ENCODE results near the gene WBP4. TPM values are rescaled to one million over a fixed set of nuclear protein-coding genes. Genes with fewer than 3 reads are reported as not detected.

WBP4 gene
- total and polyA plus RNA-seq, 9 of the 15 experiments (the other 6 are each of a cell fraction or from before 2014, with no cell fraction given), result 5.5 to 12.2 (median 7.9) TPM

DNA sequence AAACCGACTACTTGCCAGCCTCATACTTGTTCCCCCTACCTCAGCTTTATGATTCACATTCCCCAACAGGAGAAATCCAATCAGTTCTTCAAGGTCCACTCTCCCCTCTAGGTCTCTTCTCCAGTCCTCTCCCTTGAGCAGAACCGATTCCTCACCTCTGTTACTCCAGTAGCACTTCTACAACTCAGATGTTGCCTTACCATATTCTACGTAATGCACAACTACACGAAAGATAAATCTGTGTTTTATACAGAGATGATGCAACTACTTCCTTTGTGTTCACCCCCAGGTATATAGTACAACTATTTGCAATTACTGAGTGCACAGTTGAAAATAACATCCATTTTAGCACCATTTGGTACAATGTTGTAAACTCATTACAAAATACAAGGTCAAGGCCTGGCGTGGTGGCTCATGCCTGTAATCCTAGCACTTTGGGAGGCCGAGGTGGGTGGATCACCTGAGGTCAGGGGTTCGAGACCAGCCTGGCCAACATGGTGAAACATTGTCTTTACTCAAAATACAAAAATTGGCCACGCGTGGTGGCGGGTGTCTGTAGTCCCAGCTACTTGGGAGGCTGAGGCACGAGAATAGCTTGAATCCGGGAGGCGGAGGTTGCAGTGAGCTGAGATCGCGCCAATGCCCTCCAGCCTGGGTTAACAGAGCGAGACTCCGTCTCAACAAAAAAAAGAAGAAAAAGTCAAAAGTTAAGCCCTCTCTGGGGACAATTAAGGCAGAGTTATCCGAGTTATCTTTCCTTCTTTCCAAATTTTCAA, 2.8 kb upstream of the WBP4 start (continued):
- no peak for TF ChIP-seq DACH1 (IDR thresholded peaks at IDR 0.05; ENCODE audit: partially characterized antibody)
- TF ChIP-seq, protein P1, sequence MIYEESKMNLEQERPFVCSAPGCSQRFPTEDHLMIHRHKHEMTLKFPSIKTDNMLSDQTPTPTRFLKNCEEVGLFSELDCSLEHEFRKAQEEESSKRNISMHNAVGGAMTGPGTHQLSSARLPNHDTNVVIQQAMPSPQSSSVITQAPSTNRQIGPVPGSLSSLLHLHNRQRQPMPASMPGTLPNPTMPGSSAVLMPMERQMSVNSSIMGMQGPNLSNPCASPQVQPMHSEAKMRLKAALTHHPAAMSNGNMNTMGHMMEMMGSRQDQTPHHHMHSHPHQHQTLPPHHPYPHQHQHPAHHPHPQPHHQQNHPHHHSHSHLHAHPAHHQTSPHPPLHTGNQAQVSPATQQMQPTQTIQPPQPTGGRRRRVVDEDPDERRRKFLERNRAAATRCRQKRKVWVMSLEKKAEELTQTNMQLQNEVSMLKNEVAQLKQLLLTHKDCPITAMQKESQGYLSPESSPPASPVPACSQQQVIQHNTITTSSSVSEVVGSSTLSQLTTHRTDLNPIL (CRISPR knock-in tag; IDR thresholded peaks at IDR 0.05), result no peak
- TF ChIP-seq IFI16 (CRISPR knock-in tag; IDR thresholded peaks at IDR 0.05), result no peak
- TF ChIP-seq LARP7 (IDR thresholded peaks at IDR 0.05), result no peak
- no peak for TF ChIP-seq GABPB2 (CRISPR knock-in tag; conservative IDR thresholded peaks at IDR 0.05)
- TF ChIP-seq CEBPB (tag; IDR thresholded peaks at IDR 0.05), result peak; percentile 79

DNA sequence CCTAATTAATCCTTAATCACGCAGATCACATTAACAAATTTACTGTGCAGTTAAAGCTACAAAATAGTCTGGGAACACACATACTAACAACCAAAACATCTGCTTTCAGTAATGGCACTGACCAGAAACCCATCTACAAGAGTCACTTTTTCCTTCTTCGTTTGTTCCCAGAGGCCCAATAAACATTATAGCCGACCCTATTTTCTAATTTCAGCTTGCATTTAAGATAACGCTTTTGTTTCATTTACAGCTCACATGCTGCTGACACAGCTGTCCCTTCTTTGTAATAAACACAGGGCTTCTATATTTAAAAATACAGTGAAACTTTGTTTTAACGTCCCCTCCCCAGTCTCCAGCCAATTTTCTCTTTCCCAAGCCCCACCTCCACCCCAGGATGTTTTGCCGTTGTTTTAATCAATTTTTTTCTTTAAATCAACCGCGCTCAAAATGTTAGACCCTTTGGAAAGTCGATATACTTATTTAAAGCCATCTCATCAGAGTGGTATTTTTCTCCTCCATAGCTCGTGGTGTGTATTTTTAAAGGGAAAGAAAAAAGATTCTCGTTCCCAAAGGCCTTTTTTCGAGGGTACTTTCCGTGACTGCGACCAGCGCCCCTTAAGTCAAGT, 1.7 kb upstream of the WBP4 start:
- in situ Hi-C loops (cut with MboI), result loop anchor here (25.0 kb wide), 1 partner anchor 272 kb away; the partner anchor contains the start of gene SLC25A15
- TF ChIP-seq MCM5 (IDR thresholded peaks at IDR 0.05; ENCODE audit: low read depth), result no peak
- TF ChIP-seq ZNF316 (IDR thresholded peaks at IDR 0.05), result 0 out of 2 replicates have a peak, but pooled peaks have one; percentile 5
- TF ChIP-seq SMARCB1 (IDR thresholded peaks at IDR 0.05; ENCODE audit: insufficient read length, low read depth), result no peak
- no peak for TF ChIP-seq EP400 (IDR thresholded peaks at IDR 0.05)
- no peak for TF ChIP-seq ZNF232 (CRISPR knock-in tag; IDR thresholded peaks at IDR 0.05)
- TF ChIP-seq ELF4 (CRISPR knock-in tag; IDR thresholded peaks at IDR 0.05), result no peak
- TF ChIP-seq, protein P2, sequence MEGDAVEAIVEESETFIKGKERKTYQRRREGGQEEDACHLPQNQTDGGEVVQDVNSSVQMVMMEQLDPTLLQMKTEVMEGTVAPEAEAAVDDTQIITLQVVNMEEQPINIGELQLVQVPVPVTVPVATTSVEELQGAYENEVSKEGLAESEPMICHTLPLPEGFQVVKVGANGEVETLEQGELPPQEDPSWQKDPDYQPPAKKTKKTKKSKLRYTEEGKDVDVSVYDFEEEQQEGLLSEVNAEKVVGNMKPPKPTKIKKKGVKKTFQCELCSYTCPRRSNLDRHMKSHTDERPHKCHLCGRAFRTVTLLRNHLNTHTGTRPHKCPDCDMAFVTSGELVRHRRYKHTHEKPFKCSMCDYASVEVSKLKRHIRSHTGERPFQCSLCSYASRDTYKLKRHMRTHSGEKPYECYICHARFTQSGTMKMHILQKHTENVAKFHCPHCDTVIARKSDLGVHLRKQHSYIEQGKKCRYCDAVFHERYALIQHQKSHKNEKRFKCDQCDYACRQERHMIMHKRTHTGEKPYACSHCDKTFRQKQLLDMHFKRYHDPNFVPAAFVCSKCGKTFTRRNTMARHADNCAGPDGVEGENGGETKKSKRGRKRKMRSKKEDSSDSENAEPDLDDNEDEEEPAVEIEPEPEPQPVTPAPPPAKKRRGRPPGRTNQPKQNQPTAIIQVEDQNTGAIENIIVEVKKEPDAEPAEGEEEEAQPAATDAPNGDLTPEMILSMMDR (IDR thresholded peaks at IDR 0.05 in 2 of 3, conservative IDR thresholded peaks at IDR 0.05 in 1 of 3; ENCODE audit: insufficient read depth in 2 of 3, low read depth in 1 of 3, low read length in 3 of 3), result peak in 1 of 3 experiments; percentile 4; a peak in 1 of 6 replicates
- TF ChIP-seq BRD4 (IDR thresholded peaks at IDR 0.05), result no peak
- TF ChIP-seq, protein P3, sequence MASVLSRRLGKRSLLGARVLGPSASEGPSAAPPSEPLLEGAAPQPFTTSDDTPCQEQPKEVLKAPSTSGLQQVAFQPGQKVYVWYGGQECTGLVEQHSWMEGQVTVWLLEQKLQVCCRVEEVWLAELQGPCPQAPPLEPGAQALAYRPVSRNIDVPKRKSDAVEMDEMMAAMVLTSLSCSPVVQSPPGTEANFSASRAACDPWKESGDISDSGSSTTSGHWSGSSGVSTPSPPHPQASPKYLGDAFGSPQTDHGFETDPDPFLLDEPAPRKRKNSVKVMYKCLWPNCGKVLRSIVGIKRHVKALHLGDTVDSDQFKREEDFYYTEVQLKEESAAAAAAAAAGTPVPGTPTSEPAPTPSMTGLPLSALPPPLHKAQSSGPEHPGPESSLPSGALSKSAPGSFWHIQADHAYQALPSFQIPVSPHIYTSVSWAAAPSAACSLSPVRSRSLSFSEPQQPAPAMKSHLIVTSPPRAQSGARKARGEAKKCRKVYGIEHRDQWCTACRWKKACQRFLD (CRISPR knock-in tag; IDR thresholded peaks at IDR 0.05), result no peak
- no peak for TF ChIP-seq CCAR2 (IDR thresholded peaks at IDR 0.05; ENCODE audit: low read depth, low read length)

More for the DNA sequence above, 1.7 kb upstream of the WBP4 start:
- ChIA-PET CTCF (ENCODE audit: low intra/inter-chr PET ratio) (interaction anchor here (0.6 kb wide), 1 partner anchor 36 kb away, joined by 3 read pairs; no protein-coding TSS in a partner anchor), POLR2A (interaction anchor here (0.5 to 1.7 kb wide), 5 partner anchors 9 to 246 kb away, joined by 3 to 6 read pairs (median 3); no protein-coding TSS in a partner anchor)
- H3K4me3 ChIP-seq, result peak overlapping the region; percentile 60
- H3K4me1 ChIP-seq (replicated peaks in 1 of 2; ENCODE audit: control insufficient read depth in 2 of 2, insufficient read depth in 2 of 2, low read length in 2 of 2), result peaks cover 9 to 31% of the 10 kb centered on the region in 2 experiments; a peak in 3 of 5 replicates
- peak overlapping the region; percentile 88 for H3K4me2 ChIP-seq (ENCODE audit: insufficient read depth, low read length)
- no peaks in the 10 kb centered on the region for H3K9me1 ChIP-seq (ENCODE audit: control insufficient read depth, insufficient read depth, low read length)
- intact Hi-C loops (cut with micrococcal nuclease), result loop anchor here (1.0 to 5.0 kb wide), 5 partner anchors 42 to 253 kb away; partner anchors contain the start of genes ELF1, KBTBD6, KBTBD7 and NAA16
- H3K79me2 ChIP-seq (ENCODE audit: control insufficient read depth, insufficient read depth, low read length), result peaks cover 93% of the 10 kb centered on the region
- no peaks in the 10 kb centered on the region for H3K27me3 ChIP-seq (ENCODE audit: control insufficient read depth in 2 of 2, insufficient read depth in 2 of 2, low read length in 2 of 2)
- peaks cover 9% of the 10 kb centered on the region; the same call in 2 of the 3 replicates for H3K36me3 ChIP-seq (ENCODE audit: control insufficient read depth, insufficient read depth, low read length)
- H3K9me3 ChIP-seq (replicated peaks; ENCODE audit: control insufficient read depth, insufficient read depth, low read depth, low read length), result no peaks in the 10 kb centered on the region
- FAIRE-seq (no peak), ATAC-seq (no peak), DNase-seq (ENCODE audit: extremely low read depth in 1 of 4, low spot score in 3 of 4) (no peak)
- peak overlapping the region; percentile 96 for H3K27ac ChIP-seq (ENCODE audit: extremely low read depth, low read depth, low read length)
- H3K9ac ChIP-seq (ENCODE audit: insufficient read depth in 1 of 2, low read depth in 2 of 2, low read length in 2 of 2), result peak overlapping the region; percentile 94 to 98
- H2AFZ ChIP-seq (ENCODE audit: low read depth, low read length), result peak overlapping the region; percentile 99
- no TSS peak for BruUV-seq (replicated peaks)
- 2% methylated on average over 15 of the region's 15 CpGs for WGBS (ENCODE audit: insufficient coverage, low coverage, missing lambda C conversion rate)
- H4K20me1 ChIP-seq (replicated peaks; ENCODE audit: control insufficient read depth, insufficient read depth, low read length), result no peaks in the 10 kb centered on the region

All from K562 (cell line).